Measurements from ENCODE around the gene SENP1.

SENP1 gene

DNA sequence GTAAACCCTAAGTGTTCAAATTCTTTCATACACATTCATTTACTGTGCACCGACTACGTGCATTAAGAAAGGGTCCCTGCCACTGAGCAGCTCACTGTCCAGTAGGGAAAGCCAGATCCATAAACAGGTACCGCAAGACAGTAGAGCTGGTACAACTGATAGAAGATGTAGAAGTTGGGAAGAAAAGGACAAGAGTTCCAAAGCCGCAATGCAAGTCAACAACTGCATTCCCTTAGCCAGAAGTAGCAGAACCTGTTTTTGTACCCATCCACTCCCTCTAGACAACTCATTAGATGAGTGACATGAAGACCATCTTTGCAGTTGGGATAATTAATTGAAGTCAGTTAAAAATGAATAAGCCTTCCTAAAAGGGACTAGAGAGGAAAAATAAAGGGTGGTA, 1.3 kb downstream of the SENP1 start:
- no peaks in the 10 kb centered on the region for H3K9me3 ChIP-seq (replicated peaks in 1 of 11)
- H3K27me3 ChIP-seq = no peaks in the 10 kb centered on the region
- H3K4me1 ChIP-seq = peaks cover 29 to 53% (median 41%) of the 10 kb centered on the region in 10 experiments
- peak overlapping the region; percentile 82 to 98 (median 90) for H3K4me2 ChIP-seq
- H3K9ac ChIP-seq = peak overlapping the region; percentile 87 to 98 (median 94)
- peaks cover 0 to 25% (median 0%) of the 10 kb centered on the region in 11 experiments; a peak in 3 of 22 replicates for H4K20me1 ChIP-seq
- peak overlapping the region; percentile 71 to 96 (median 89) for H3K4me3 ChIP-seq
- peaks cover 0 to 27% (median 11%) of the 10 kb centered on the region in 11 experiments; a peak in 16 of 22 replicates for H3K36me3 ChIP-seq
- H3K27ac ChIP-seq = peak overlapping the region in 6 of 11 experiments; percentile 94 to 99 (median 98); a peak in 8 of 22 replicates
- TF ChIP-seq Cebpa-rat (IDR thresholded peaks at IDR 0.05) = no peak

- Histone ChIP-seq H4K20me1 (0 out of 22 replicates have a peak, but pooled peaks cover 0 to 6% (median 0%) of the 10 kb centered on the region in 11 experiments), H3K4me3 (no peak overlapping the region), H3K4me2 (no peak overlapping the region), H3K9me3 (replicated peaks in 1 of 11) (no peaks in the 10 kb centered on the region), H3K27ac (no peak overlapping the region), H3K36me3 (peaks cover 89 to 100% (median 95%) of the 10 kb centered on the region in 11 experiments), H3K9ac (no peak overlapping the region), H3K27me3 (no peaks in the 10 kb centered on the region), H3K4me1 (no peaks in the 10 kb centered on the region)
- TF ChIP-seq Cebpa-rat (IDR thresholded peaks at IDR 0.05) = no peak
Measured at GRCh38 chr12:48092611-48093010, 13.3 kb downstream of the SENP1 start.

GRCh38 chr12:48086327-48086726, 19.6 kb downstream of the SENP1 start:
- Histone ChIP-seq H3K36me3 (peaks cover 69 to 99% (median 91%) of the 10 kb centered on the region in 11 experiments), H3K27me3 (no peaks in the 10 kb centered on the region), H3K4me2 (no peak overlapping the region), H3K27ac (no peak overlapping the region), H3K9ac (no peak overlapping the region), H3K4me3 (no peak overlapping the region), H4K20me1 (peaks cover 0 to 7% (median 0%) of the 10 kb centered on the region in 11 experiments; a peak in 5 of 22 replicates), H3K4me1 (peaks cover 0 to 18% (median 6%) of the 10 kb centered on the region in 10 experiments; a peak in 12 of 20 replicates), H3K9me3 (replicated peaks in 1 of 11) (no peaks in the 10 kb centered on the region)
- no peak for TF ChIP-seq Cebpa-rat (IDR thresholded peaks at IDR 0.05)

DNA sequence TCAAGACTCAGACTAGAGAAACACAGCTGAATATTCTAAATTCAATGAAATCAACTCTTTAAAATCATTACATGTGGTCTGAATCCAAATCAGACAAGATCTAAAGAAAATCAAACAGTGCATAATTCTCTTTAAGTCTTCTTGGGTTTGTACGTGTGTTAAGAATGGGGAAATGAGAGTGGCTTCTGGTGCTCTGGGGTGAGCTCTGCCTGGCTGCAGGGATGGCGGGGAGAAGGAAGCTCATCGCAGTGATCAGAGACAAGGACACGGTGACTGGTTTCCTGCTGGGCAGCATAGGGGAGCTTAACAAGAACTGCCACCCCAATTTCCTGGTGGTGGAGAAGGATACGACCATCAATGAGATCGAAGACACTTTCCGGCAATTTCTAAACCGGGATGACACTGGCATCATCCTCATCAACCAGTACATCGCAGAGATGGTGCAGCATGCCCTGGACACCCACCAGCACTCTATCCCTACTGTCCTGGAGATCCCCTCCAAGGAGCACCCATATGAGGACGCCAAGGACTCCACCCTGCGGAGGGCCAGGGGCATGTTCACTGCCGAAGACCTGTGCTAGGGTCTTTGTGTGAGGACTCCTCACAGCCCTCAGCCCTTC, 20.9 kb downstream of the SENP1 start:
- no peak overlapping the region for H3K4me3 ChIP-seq
- H3K4me1 ChIP-seq = peaks cover 0 to 18% (median 6%) of the 10 kb centered on the region in 10 experiments; a peak in 12 of 20 replicates
- peak overlapping the region in 1 of 11 experiments; percentile 22; a peak in 1 of 22 replicates for H3K9ac ChIP-seq
- peaks cover 69 to 99% (median 91%) of the 10 kb centered on the region in 11 experiments for H3K36me3 ChIP-seq
- 0 out of 22 replicates have a peak overlapping the region, but pooled peaks of 1 of the 11 experiments have one; percentile 8 for H3K27ac ChIP-seq
- H3K9me3 ChIP-seq (replicated peaks in 1 of 11) = no peaks in the 10 kb centered on the region
- peaks cover 0 to 7% (median 0%) of the 10 kb centered on the region in 11 experiments; a peak in 5 of 22 replicates for H4K20me1 ChIP-seq
- TF ChIP-seq Cebpa-rat (IDR thresholded peaks at IDR 0.05) = no peak
- H3K27me3 ChIP-seq = no peaks in the 10 kb centered on the region
- H3K4me2 ChIP-seq = peak overlapping the region in 5 of 11 experiments; percentile 9 to 59 (median 36); a peak in 9 of 22 replicates

GRCh38 chr12:48084066-48084465, 21.8 kb downstream of the SENP1 start:
- Histone ChIP-seq H3K4me2 (no peak overlapping the region), H3K27ac (no peak overlapping the region), H3K36me3 (peaks cover 68 to 99% (median 90%) of the 10 kb centered on the region in 11 experiments), H4K20me1 (peaks cover 0 to 7% (median 0%) of the 10 kb centered on the region in 11 experiments; a peak in 5 of 22 replicates), H3K9me3 (replicated peaks in 1 of 11) (no peaks in the 10 kb centered on the region), H3K4me1 (peaks cover 0 to 18% (median 6%) of the 10 kb centered on the region in 10 experiments; a peak in 12 of 20 replicates), H3K27me3 (no peaks in the 10 kb centered on the region), H3K4me3 (no peak overlapping the region), H3K9ac (no peak overlapping the region)
- TF ChIP-seq Cebpa-rat (IDR thresholded peaks at IDR 0.05) = no peak

GRCh38 chr12:48080821-48081220, 25.1 kb downstream of the SENP1 start:
- H3K36me3 ChIP-seq = peaks cover 57 to 97% (median 87%) of the 10 kb centered on the region in 11 experiments

DNA sequence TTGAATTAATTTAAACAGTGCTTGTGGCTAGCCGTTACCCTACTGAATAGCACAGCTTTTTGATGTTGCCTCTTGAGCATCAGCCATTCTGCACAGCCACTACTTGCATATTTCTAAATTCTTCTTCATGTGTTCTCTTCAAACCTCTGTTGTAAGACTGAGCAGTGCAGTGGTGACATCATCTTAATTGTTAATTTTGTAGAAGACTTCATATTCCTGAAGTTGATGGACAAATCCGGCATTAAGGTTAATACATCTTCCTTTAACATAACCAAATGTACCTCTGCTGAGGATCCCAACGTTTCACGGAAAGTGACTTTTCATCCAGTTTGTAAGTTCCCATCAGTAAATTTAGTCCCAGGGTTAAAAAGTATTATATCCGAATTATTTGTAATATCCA, 25.6 kb downstream of the SENP1 start:
- peaks cover 0 to 7% (median 0%) of the 10 kb centered on the region in 11 experiments; a peak in 5 of 22 replicates for H4K20me1 ChIP-seq
- H3K4me2 ChIP-seq = no peak overlapping the region
- H3K4me1 ChIP-seq = peaks cover 0 to 15% (median 6%) of the 10 kb centered on the region in 10 experiments; a peak in 12 of 20 replicates
- H3K9me3 ChIP-seq (replicated peaks in 1 of 11) = peaks cover 4 to 7% (median 6%) of the 10 kb centered on the region in 11 experiments; a peak in 9 of 22 replicates
- no peak for TF ChIP-seq Cebpa-rat (IDR thresholded peaks at IDR 0.05)
- H3K36me3 ChIP-seq = peaks cover 57 to 97% (median 85%) of the 10 kb centered on the region in 11 experiments
- H3K27me3 ChIP-seq = no peaks in the 10 kb centered on the region
- H3K9ac ChIP-seq = no peak overlapping the region
- H3K27ac ChIP-seq = no peak overlapping the region
- H3K4me3 ChIP-seq = no peak overlapping the region

More at GRCh38 chr12:48080821-48081220, 25.1 kb downstream of the SENP1 start:
- Histone ChIP-seq H3K4me3 (no peak overlapping the region), H3K9me3 (replicated peaks in 1 of 11) (peaks cover 4 to 7% (median 6%) of the 10 kb centered on the region in 11 experiments; a peak in 9 of 22 replicates), H3K9ac (no peak overlapping the region), H4K20me1 (peaks cover 0 to 7% (median 0%) of the 10 kb centered on the region in 11 experiments; a peak in 5 of 22 replicates), H3K4me1 (peaks cover 0 to 19% (median 6%) of the 10 kb centered on the region in 10 experiments; a peak in 12 of 20 replicates), H3K27me3 (no peaks in the 10 kb centered on the region), H3K27ac (no peak overlapping the region), H3K4me2 (no peak overlapping the region)
- no peak for TF ChIP-seq Cebpa-rat (IDR thresholded peaks at IDR 0.05)

GRCh38 chr12:48078901-48079300, 27.0 kb downstream of the SENP1 start:
- no peak for TF ChIP-seq Cebpa-rat (IDR thresholded peaks at IDR 0.05)
- Histone ChIP-seq H3K4me1 (peaks cover 0 to 5% (median 0%) of the 10 kb centered on the region in 10 experiments; a peak in 1 of 20 replicates), H4K20me1 (no peaks in the 10 kb centered on the region; a peak in 1 of 22 replicates), H3K4me3 (no peak overlapping the region), H3K27me3 (no peaks in the 10 kb centered on the region), H3K27ac (no peak overlapping the region), H3K9me3 (replicated peaks in 1 of 11) (peaks cover 4 to 7% (median 6%) of the 10 kb centered on the region in 11 experiments; a peak in 9 of 22 replicates), H3K36me3 (peaks cover 68 to 98% (median 87%) of the 10 kb centered on the region in 11 experiments), H3K9ac (no peak overlapping the region), H3K4me2 (no peak overlapping the region)

DNA sequence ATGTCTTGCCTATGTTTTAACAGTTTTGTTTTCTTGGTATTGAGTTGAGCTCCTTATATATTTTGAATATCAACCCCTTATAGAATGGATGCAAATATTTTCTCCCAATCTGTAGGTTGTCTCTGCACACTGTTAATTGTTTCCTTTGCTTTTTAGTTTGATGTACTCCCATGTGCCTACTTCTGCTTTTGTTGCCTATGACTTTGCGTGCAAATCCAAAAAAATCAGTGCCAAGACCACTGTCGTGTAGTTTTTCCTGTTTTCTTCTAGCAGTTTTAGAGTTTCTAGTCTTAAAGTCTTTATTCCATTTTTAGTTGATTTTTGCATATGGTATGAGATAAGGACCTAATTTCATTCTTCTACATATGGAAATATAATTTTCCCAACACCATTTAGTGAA, 28.8 kb downstream of the SENP1 start:
- Histone ChIP-seq H3K4me2 (no peak overlapping the region), H4K20me1 (no peaks in the 10 kb centered on the region; a peak in 1 of 22 replicates), H3K4me3 (no peak overlapping the region), H3K9me3 (replicated peaks in 1 of 11) (peaks cover 4 to 7% (median 6%) of the 10 kb centered on the region in 11 experiments; a peak in 9 of 22 replicates), H3K4me1 (peaks cover 0 to 5% (median 0%) of the 10 kb centered on the region in 10 experiments; a peak in 1 of 20 replicates), H3K36me3 (peaks cover 69 to 98% (median 87%) of the 10 kb centered on the region in 11 experiments), H3K27ac (no peak overlapping the region), H3K27me3 (no peaks in the 10 kb centered on the region), H3K9ac (no peak overlapping the region)
- no peak for TF ChIP-seq Cebpa-rat (IDR thresholded peaks at IDR 0.05)
